Activated T-cell treated with anti-CD3 and anti-CD28 coated beads, Interleukin-2, amount 50 U/mL, for 1 hour (primary cell): ENCODE data around the gene EPN3.

Experiments used
- DNase-seq: peaks from one replicate; pipeline ENCODE4 v3.0.0-alpha.2; 2020

Gene EPN3

GRCh38 chr17:50513495-50513894 is 19.0 kb upstream of the EPN3 start:
- DNase-seq = no peak

- DNase-seq = no peak
Measured at GRCh38 chr17:50514388-50514787, 18.1 kb upstream of the EPN3 start.

GRCh38 chr17:50514936-50515702 is 17.4 kb upstream of the EPN3 start:
- no peak for DNase-seq

GRCh38 chr17:50517011-50517410 is 15.5 kb upstream of the EPN3 start:
- DNase-seq = no peak

GRCh38 chr17:50517504-50518383 is 14.8 kb upstream of the EPN3 start:
- DNase-seq = no peak

- no peak for DNase-seq
Measured at GRCh38 chr17:50518384-50519023, 14.0 kb upstream of the EPN3 start.

GRCh38 chr17:50519141-50519834 is 13.2 kb upstream of the EPN3 start:
- no peak for DNase-seq

GRCh38 chr17:50520483-50520882 is 12.1 kb upstream of the EPN3 start:
- no peak for DNase-seq

GRCh38 chr17:50521514-50521913 is 11.0 kb upstream of the EPN3 start:
- DNase-seq = no peak

- DNase-seq = no peak
Measured at GRCh38 chr17:50522766-50523165, 9.8 kb upstream of the EPN3 start.

GRCh38 chr17:50523208-50523607 is 9.3 kb upstream of the EPN3 start:
- DNase-seq = no peak

- DNase-seq = no peak
Measured at GRCh38 chr17:50524838-50525237, 7.7 kb upstream of the EPN3 start.

GRCh38 chr17:50527155-50527762 is 5.3 kb upstream of the EPN3 start:
- DNase-seq = no peak

GRCh38 chr17:50527949-50528474 is 4.5 kb upstream of the EPN3 start:
- no peak for DNase-seq

- DNase-seq = no peak
Measured at GRCh38 chr17:50529849-50530248, 2.7 kb upstream of the EPN3 start.

- no peak for DNase-seq
Measured at GRCh38 chr17:50531428-50532025, 1.0 kb upstream of the EPN3 start.

- no peak for DNase-seq
Measured at GRCh38 chr17:50533185-50533584, 650 bp downstream of the EPN3 start.

GRCh38 chr17:50533720-50534148 is 1.2 kb downstream of the EPN3 start:
- no peak for DNase-seq

GRCh38 chr17:50534222-50534978 is 1.9 kb downstream of the EPN3 start:
- DNase-seq = no peak

- no peak for DNase-seq
Measured at GRCh38 chr17:50534979-50535326, 2.4 kb downstream of the EPN3 start.

GRCh38 chr17:50535407-50535806 is 2.9 kb downstream of the EPN3 start:
- no peak for DNase-seq
